HepG2 (cell line): ENCODE results near the gene RALY. TPM values are rescaled to one million over a fixed set of nuclear protein-coding genes. Genes with fewer than 3 reads are reported as not detected.

Source experiments
- ARNT2 ChIP-seq: sonication (generic); formaldehyde crosslinking; IDR thresholded peaks from 2 replicates; pipeline ENCODE4 v1.8.0; 2022; ENCODE audit warnings: mild to moderate bottlenecking, low read depth, missing genetic modification reagents, moderate library complexity
- ATF4 ChIP-seq, 2 experiments: fragments of 450-650 bp in 1 of 2; sonication (generic) in 1 of 2; formaldehyde crosslinking; IDR thresholded peaks; 2 replicates each; pipeline versions ENCODE4 v1.5.0 to v1.8.0; 2020 to 2022; ENCODE audit warnings: mild to moderate bottlenecking in 1 of 2, missing genetic modification reagents in 1 of 2
- HNF4G ChIP-seq, 2 experiments: sonication (generic) in 1 of 2; formaldehyde crosslinking in 1 of 2; IDR thresholded peaks; 2 replicates each; pipeline versions ENCODE4 v1.4.0 to v1.6.1; 2011 to 2020; ENCODE audit warnings: borderline replicate concordance in 2 of 2, low read depth in 2 of 2, mild to moderate bottlenecking in 2 of 2, low read length in 1 of 2, missing genetic modification reagents in 1 of 2, moderate library complexity in 1 of 2
- KLF15 ChIP-seq: sonication (generic); formaldehyde crosslinking; IDR thresholded peaks from 2 replicates; pipeline ENCODE4 v1.8.1; 2023; ENCODE audit warnings: borderline replicate concordance, mild to moderate bottlenecking, inconsistent platforms, missing genetic modification reagents, mixed read lengths
- MAZ ChIP-seq, 2 experiments: sonication (generic) in 1 of 2; formaldehyde crosslinking in 1 of 2; IDR thresholded peaks; 2 replicates each; pipeline versions ENCODE4 v1.5.0 to v1.6.1; 2012 to 2020; ENCODE audit warnings: low read depth in 2 of 2, mild to moderate bottlenecking in 2 of 2, borderline replicate concordance in 1 of 2, improper control_type of control experiment in 1 of 2, low read length in 1 of 2, missing genetic modification reagents in 1 of 2, moderate library complexity in 1 of 2
- NFATC3 ChIP-seq: sonication (generic); formaldehyde crosslinking; IDR thresholded peaks from 2 replicates; pipeline ENCODE4 v1.5.1; 2020; ENCODE audit warnings: mild to moderate bottlenecking, missing genetic modification reagents
- NFE2L2 ChIP-seq: fragments of 150-350 bp; IDR thresholded peaks from 2 replicates; pipeline ENCODE4 v1.6.1; 2014; ENCODE audit warnings: low read length
- POGK ChIP-seq: sonication (generic); formaldehyde crosslinking; conservative IDR thresholded peaks from 2 replicates; pipeline ENCODE4 v1.8.0; 2022; ENCODE audit warnings: mild to moderate bottlenecking, moderate library complexity, missing genetic modification reagents
- SAP130 ChIP-seq: IDR thresholded peaks from 2 replicates; pipeline ENCODE4 v1.6.1; 2016; ENCODE audit warnings: low read depth
- SRY ChIP-seq: sonication (generic); formaldehyde crosslinking; IDR thresholded peaks from 2 replicates; pipeline ENCODE4 v1.8.0; 2022; ENCODE audit warnings: mild to moderate bottlenecking, missing genetic modification reagents
- U2AF1 ChIP-seq: fragments of 200-400 bp; formaldehyde crosslinking; optimal IDR thresholded peaks from 2 replicates; pipeline ENCODE3; 2017; ENCODE audit warnings: mild to moderate bottlenecking, low read depth, low read length
- XRCC5 ChIP-seq: fragments of 200-400 bp; formaldehyde crosslinking; optimal IDR thresholded peaks from 2 replicates; pipeline ENCODE3; 2017; ENCODE audit warnings: mild to moderate bottlenecking, low read length
- ZKSCAN5 ChIP-seq: sonication (generic); formaldehyde crosslinking; IDR thresholded peaks from 2 replicates; pipeline ENCODE4 v1.5.1; 2020; ENCODE audit warnings: mild to moderate bottlenecking, missing genetic modification reagents
- ZNF337 ChIP-seq: sonication (generic); formaldehyde crosslinking; IDR thresholded peaks from 2 replicates; pipeline ENCODE4 v1.5.1; 2020; ENCODE audit warnings: missing genetic modification reagents, low read depth, mild to moderate bottlenecking, borderline replicate concordance
- ZNF556 ChIP-seq: sonication (generic); formaldehyde crosslinking; IDR thresholded peaks from 2 replicates; pipeline ENCODE4 v1.4.0; 2020; ENCODE audit warnings: mild to moderate bottlenecking, missing genetic modification reagents, borderline replicate concordance
- ZNF777 ChIP-seq: sonication (generic); formaldehyde crosslinking; IDR thresholded peaks from 2 replicates; pipeline ENCODE4 v1.4.0; 2020; ENCODE audit warnings: missing genetic modification reagents
- ZXDC ChIP-seq: sonication (generic); formaldehyde crosslinking; IDR thresholded peaks from 2 replicates; pipeline ENCODE4 v1.5.0; 2020; ENCODE audit warnings: mild to moderate bottlenecking, missing genetic modification reagents
- polyA plus RNA-seq, 8 experiments: library from polyadenylated mRNA; depleted of rRNA in 3 of 8; stranded (reverse) in 7 of 8; unstranded in 1 of 8; fragments of >200 nt; fragmentation: Illumina TruSeq in 4 of 8; extraction: Trizol in 4 of 8; gene quantifications; 2 replicates each; pipeline versions ENCODE4 v1.2.1 to v1.2.3, GENCODE V29; 2011 to 2016; ENCODE audit warnings: low read depth in 4 of 8, missing spikeins in 1 of 8, mixed read lengths in 1 of 8; ENCODE audit not compliant: insufficient read depth in 1 of 8
- total RNA-seq, 5 experiments: library from RNA; depleted of rRNA; stranded (reverse); fragments of >200 nt; fragmentation: Illumina TruSeq; extraction: Trizol; gene quantifications; 2 replicates each; pipeline ENCODE4 v1.2.3, GENCODE V29; 2016; ENCODE audit warnings: low read depth in 1 of 5
- TF ChIP-seq, protein P1 (sequence below): sonication (generic); formaldehyde crosslinking; IDR thresholded peaks from 2 replicates; pipeline ENCODE4 v1.5.1; 2020; ENCODE audit warnings: mild to moderate bottlenecking, missing genetic modification reagents, borderline replicate concordance
- TF ChIP-seq, protein P2 (sequence below): IDR thresholded peaks from 2 replicates; pipeline ENCODE4 v1.6.1; 2016

Gene RALY
- total and polyA plus RNA-seq, 2 of the 13 experiments (the other 11 are each of a cell fraction or from before 2014, with no cell fraction given) = 178 to 186 TPM

- TF ChIP-seq KLF15 (CRISPR knock-in tag) (no peak), MAZ (IDR thresholded peaks at IDR 0.05; ENCODE audit: borderline replicate concordance, low read depth, low read length) (no peak; the same call in 1 of the 2 replicates), MAZ (CRISPR knock-in tag; IDR thresholded peaks at IDR 0.05; ENCODE audit: low read depth) (0 out of 2 replicates have a peak, but pooled peaks have one; percentile 26), ATF4 (CRISPR knock-in tag; IDR thresholded peaks at IDR 0.05) (no peak), U2AF1 (no peak), ZNF777 (CRISPR knock-in tag) (0 out of 2 replicates have a peak, but pooled peaks have one; percentile 18), HNF4G (IDR thresholded peaks at IDR 0.05; ENCODE audit: borderline replicate concordance, low read depth, low read length) (no peak), HNF4G (CRISPR knock-in tag; IDR thresholded peaks at IDR 0.05; ENCODE audit: borderline replicate concordance, low read depth) (no peak), POGK (CRISPR knock-in tag) (no peak), SRY (CRISPR knock-in tag) (no peak), ZNF337 (CRISPR knock-in tag) (peak; percentile 90; the same call in 1 of the 2 replicates), NFE2L2 (no peak), XRCC5 (peak; percentile 82), ZXDC (CRISPR knock-in tag) (0 out of 2 replicates have a peak, but pooled peaks have one; percentile 61), NFATC3 (CRISPR knock-in tag) (0 out of 2 replicates have a peak, but pooled peaks have one; percentile 64), ZNF556 (peak; percentile 55; the same call in 1 of the 2 replicates), ARNT2 (CRISPR knock-in tag) (0 out of 2 replicates have a peak, but pooled peaks have one; percentile 51), SAP130 (CRISPR knock-in tag) (peak; percentile 24; the same call in 1 of the 2 replicates), ZKSCAN5 (0 out of 2 replicates have a peak, but pooled peaks have one; percentile 37)
- TF ChIP-seq, protein P1, sequence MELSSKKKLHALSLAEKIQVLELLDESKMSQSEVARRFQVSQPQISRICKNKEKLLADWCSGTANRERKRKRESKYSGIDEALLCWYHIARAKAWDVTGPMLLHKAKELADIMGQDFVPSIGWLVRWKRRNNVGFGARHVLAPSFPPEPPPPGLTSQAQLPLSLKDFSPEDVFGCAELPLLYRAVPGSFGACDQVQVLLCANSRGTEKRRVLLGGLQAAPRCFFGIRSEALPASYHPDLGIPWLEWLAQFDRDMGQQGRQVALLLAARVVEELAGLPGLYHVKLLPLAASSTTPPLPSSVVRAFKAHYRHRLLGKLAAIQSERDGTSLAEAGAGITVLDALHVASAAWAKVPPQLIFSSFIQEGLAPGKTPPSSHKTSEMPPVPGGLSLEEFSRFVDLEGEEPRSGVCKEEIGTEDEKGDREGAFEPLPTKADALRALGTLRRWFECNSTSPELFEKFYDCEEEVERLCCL (CRISPR knock-in tag) = peak; percentile 85; the same call in 1 of the 2 replicates
- TF ChIP-seq, protein P2, sequence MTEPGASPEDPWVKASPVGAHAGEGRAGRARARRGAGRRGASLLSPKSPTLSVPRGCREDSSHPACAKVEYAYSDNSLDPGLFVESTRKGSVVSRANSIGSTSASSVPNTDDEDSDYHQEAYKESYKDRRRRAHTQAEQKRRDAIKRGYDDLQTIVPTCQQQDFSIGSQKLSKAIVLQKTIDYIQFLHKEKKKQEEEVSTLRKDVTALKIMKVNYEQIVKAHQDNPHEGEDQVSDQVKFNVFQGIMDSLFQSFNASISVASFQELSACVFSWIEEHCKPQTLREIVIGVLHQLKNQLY (CRISPR knock-in tag) = 0 out of 2 replicates have a peak, but pooled peaks have one; percentile 43
These were observed 75.8 kb downstream of the RALY start (continued) for GRCh38 chr20:34069341-34070078.
